RWPE2 (cell line): ENCODE results near the gene DIDO1.

Experiments used
- ATAC-seq: fragments of 200-7000 bp; cut with Tn5 transposase; 3 replicates; pipeline ENCODE4 v1.9.1; 2021; ENCODE audit warnings: low read depth
- DNase-seq: peaks from one replicate; pipeline ENCODE4 v3.0.0-alpha.2; 2020; ENCODE audit warnings: low spot score
- H3K27ac ChIP-seq: fragments of 450-650 bp; 2 replicates; pipeline ENCODE4 v1.5.1; 2017; ENCODE audit warnings: mild to moderate bottlenecking; ENCODE audit not compliant: poor library complexity, severe bottlenecking
- H3K27me3 ChIP-seq: fragments of 250-450 bp; sonication (Bioruptor Pico); 2 replicates; pipeline ENCODE4 v1.5.1; 2021; ENCODE audit warnings: mild to moderate bottlenecking, moderate library complexity; ENCODE audit not compliant: insufficient read depth, poor library complexity, severe bottlenecking
- H3K36me3 ChIP-seq: fragments of 250-450 bp; sonication (Bioruptor Pico); 2 replicates; pipeline ENCODE4 v1.5.1; 2020; ENCODE audit warnings: low read depth, mild to moderate bottlenecking, moderate library complexity
- H3K4me1 ChIP-seq: fragments of 250-450 bp; sonication (Bioruptor Pico); 2 replicates; pipeline ENCODE4 v1.5.1; 2021; ENCODE audit warnings: mild to moderate bottlenecking, moderate library complexity; ENCODE audit not compliant: insufficient read depth, poor library complexity, severe bottlenecking
- H3K4me3 ChIP-seq: fragments of 250-450 bp; sonication (Bioruptor Pico); 2 replicates; pipeline ENCODE4 v1.5.1; 2021; ENCODE audit warnings: mild to moderate bottlenecking, moderate library complexity; ENCODE audit not compliant: severe bottlenecking
- H3K9me3 ChIP-seq: fragments of 250-450 bp; sonication (Bioruptor Pico); 2 replicates; pipeline ENCODE4 v1.5.1; 2021; ENCODE audit warnings: mild to moderate bottlenecking, moderate library complexity; ENCODE audit not compliant: severe bottlenecking
- TF ChIP-seq, protein P1 (sequence below): fragments of 450-650 bp; IDR thresholded peaks from one replicate; pipeline ENCODE4 v1.5.1; 2017; ENCODE audit warnings: mild to moderate bottlenecking, moderate library complexity; ENCODE audit not compliant: poor library complexity, severe bottlenecking

The DIDO1 gene

DNA sequence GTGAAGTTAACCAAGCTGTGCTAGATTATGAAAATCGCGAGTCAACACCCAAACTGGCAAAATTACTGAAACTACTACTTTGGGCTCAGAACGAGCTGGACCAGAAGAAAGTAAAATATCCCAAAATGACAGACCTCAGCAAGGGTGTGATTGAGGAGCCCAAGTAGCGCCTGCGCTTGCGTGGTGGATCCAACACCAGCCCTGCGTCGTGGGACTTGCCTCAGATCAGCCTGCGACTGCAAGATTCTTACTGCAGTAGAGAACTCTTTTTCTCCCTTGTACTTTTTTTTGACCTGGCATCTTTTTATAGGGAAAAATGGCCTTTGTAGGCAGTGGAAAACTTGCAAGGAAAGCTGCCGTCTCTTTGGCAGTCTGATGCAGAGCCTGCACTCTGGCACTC lies 18.4 kb upstream of the DIDO1 start:
- ATAC-seq (no peak), DNase-seq (peak; percentile 69)
- TF ChIP-seq, protein P1, sequence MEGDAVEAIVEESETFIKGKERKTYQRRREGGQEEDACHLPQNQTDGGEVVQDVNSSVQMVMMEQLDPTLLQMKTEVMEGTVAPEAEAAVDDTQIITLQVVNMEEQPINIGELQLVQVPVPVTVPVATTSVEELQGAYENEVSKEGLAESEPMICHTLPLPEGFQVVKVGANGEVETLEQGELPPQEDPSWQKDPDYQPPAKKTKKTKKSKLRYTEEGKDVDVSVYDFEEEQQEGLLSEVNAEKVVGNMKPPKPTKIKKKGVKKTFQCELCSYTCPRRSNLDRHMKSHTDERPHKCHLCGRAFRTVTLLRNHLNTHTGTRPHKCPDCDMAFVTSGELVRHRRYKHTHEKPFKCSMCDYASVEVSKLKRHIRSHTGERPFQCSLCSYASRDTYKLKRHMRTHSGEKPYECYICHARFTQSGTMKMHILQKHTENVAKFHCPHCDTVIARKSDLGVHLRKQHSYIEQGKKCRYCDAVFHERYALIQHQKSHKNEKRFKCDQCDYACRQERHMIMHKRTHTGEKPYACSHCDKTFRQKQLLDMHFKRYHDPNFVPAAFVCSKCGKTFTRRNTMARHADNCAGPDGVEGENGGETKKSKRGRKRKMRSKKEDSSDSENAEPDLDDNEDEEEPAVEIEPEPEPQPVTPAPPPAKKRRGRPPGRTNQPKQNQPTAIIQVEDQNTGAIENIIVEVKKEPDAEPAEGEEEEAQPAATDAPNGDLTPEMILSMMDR = no peak
- H3K4me1 ChIP-seq = peaks cover 1% of the 10 kb centered on the region
- H3K27me3 ChIP-seq = no peaks in the 10 kb centered on the region
- no peaks in the 10 kb centered on the region for H3K9me3 ChIP-seq
- H3K4me3 ChIP-seq = no peak overlapping the region
- H3K36me3 ChIP-seq = peaks cover 86% of the 10 kb centered on the region
- no peak overlapping the region for H3K27ac ChIP-seq

DNA sequence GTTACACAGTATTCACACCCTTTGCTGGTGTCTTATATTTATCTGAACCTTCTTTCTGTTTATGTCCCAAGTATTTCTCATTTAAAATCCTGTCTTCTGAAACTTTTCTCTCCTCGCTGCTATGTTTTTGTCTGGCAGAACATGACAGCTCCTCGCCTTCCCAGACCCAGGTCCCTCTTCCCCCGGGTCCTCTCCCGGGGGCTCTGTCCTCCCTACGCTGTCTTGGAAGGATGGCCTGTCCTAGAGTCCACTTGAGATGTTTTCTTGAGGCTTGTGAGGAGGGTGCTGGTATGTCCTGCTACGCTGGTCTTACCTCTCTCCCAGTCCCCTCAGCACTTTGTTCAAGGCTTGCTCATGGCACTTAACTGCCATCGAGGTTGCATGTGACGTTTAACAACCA lies 17.9 kb upstream of the DIDO1 start:
- Histone ChIP-seq H3K9me3 (no peaks in the 10 kb centered on the region), H3K4me3 (no peak overlapping the region), H3K36me3 (peaks cover 83% of the 10 kb centered on the region), H3K27me3 (no peaks in the 10 kb centered on the region), H3K4me1 (peaks cover 7% of the 10 kb centered on the region), H3K27ac (no peak overlapping the region)
- ATAC-seq (no peak), DNase-seq (peak; percentile 51)
- TF ChIP-seq, protein P1 = no peak

DNA sequence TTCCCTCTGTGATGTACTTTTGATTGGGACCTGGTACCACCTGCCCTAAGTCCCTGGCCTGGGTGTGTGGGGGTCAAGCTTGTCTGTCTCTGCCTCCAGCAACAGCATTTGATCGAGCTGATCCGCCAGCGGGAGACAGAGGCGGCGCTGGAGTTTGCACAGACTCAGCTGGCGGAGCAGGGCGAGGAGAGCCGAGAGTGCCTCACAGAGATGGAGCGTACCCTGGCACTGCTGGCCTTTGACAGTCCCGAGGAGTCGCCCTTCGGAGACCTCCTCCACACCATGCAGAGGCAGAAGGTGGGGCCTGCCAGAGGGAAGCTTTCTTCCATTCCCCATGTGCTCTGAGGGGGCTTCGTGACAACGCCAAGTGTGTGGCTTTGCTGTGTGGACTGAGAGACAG lies 17.1 kb upstream of the DIDO1 start:
- ATAC-seq (no peak), DNase-seq (peak; percentile 82)
- TF ChIP-seq, protein P1 = no peak
- Histone ChIP-seq H3K27me3 (no peaks in the 10 kb centered on the region), H3K9me3 (no peaks in the 10 kb centered on the region), H3K4me1 (peaks cover 8% of the 10 kb centered on the region), H3K36me3 (peaks cover 77% of the 10 kb centered on the region), H3K27ac (no peak overlapping the region), H3K4me3 (no peak overlapping the region)

DNA sequence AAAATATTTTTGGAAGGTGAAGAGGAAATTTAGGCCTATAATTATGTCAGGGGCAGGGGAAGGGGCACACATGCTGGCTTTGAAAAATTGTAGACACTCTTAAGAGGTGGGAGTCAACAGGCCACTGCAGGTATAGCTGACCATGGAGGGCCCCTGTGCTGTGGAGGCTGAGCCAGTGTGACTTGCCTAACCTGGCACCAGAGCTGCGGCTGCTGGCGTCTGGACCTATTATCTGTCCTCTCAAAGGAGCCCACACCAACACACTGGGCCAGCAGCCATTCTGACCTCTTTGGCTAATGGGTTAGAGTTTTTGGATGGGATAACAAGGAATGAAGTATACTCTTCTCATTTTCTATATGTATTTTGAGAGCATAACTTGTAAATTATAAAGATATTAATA lies 16.2 kb upstream of the DIDO1 start:
- DNase-seq (peak; percentile 73), ATAC-seq (no peak)
- H3K4me3 ChIP-seq = no peak overlapping the region
- peaks cover 8% of the 10 kb centered on the region for H3K4me1 ChIP-seq
- TF ChIP-seq, protein P1 = no peak
- H3K27me3 ChIP-seq = no peaks in the 10 kb centered on the region
- H3K36me3 ChIP-seq = peaks cover 69% of the 10 kb centered on the region
- H3K27ac ChIP-seq = no peak overlapping the region
- H3K9me3 ChIP-seq = no peaks in the 10 kb centered on the region

DNA sequence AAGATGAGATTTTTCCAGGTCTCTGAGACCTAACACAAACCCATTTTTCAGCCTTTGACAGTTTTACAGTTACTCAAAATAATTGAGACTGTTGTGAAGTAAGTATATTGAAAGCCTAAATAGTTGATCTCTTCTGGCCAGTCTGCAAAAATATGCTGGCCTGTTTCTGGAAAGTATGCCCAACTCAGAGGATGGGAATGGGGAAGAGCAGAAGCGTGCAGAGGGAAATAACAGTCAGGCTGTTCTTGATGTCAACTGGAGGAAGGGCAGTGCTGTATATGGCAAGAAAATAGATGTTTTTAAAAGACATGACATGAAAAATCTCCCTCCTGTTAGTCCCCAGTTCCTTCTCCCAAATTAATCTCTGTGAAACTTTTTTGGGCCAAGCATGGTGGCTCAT lies 15.5 kb upstream of the DIDO1 start:
- no peak for DNase-seq
- ATAC-seq = no peak
- Histone ChIP-seq H3K27me3 (no peaks in the 10 kb centered on the region), H3K4me3 (no peak overlapping the region), H3K4me1 (peaks cover 8% of the 10 kb centered on the region), H3K9me3 (no peaks in the 10 kb centered on the region), H3K36me3 (peaks cover 63% of the 10 kb centered on the region), H3K27ac (no peak overlapping the region)
- TF ChIP-seq, protein P1 = no peak
